Fibroblast of gingiva (primary cell): Measurements from ENCODE around the gene RALGDS.
"Not testable (repeated sequence)": the region's sequence is repeated elsewhere in the genome, so short reads cannot be mapped to it uniquely, and the experiment has no call there.

Experiments
- DNase-seq: peaks from one replicate; pipeline ENCODE4 v3.0.0-alpha.2; 2011; ENCODE audit warnings: low read depth

The RALGDS gene

GRCh38 chr9:133088146-133088750 lies 32.8 kb downstream of the RALGDS start:
- no peak for DNase-seq

GRCh38 chr9:133087429-133088145 lies 33.5 kb downstream of the RALGDS start:
- no peak for DNase-seq

- DNase-seq = no peak
These were observed 34.1 kb downstream of the RALGDS start for GRCh38 chr9:133086894-133087293.

- DNase-seq = not testable (repeated sequence)
These were observed 34.7 kb downstream of the RALGDS start for GRCh38 chr9:133086212-133086860.

- DNase-seq = not testable (repeated sequence)
These were observed 37.4 kb downstream of the RALGDS start for GRCh38 chr9:133083688-133084087.

GRCh38 chr9:133081957-133082644 lies 38.9 kb downstream of the RALGDS start:
- DNase-seq = not testable (repeated sequence)

- not testable (repeated sequence) for DNase-seq
These were observed 40.0 kb downstream of the RALGDS start for GRCh38 chr9:133080786-133081779.

- DNase-seq = no peak
These were observed 40.9 kb downstream of the RALGDS start for GRCh38 chr9:133080161-133080560.

GRCh38 chr9:133078486-133078885 lies 42.6 kb downstream of the RALGDS start:
- DNase-seq = no peak

- DNase-seq = no peak
These were observed 44.3 kb downstream of the RALGDS start for GRCh38 chr9:133076691-133077090.

GRCh38 chr9:133075925-133076630 lies 45.0 kb downstream of the RALGDS start:
- peak; percentile 81 for DNase-seq

- DNase-seq = peak; percentile 30
These were observed 46.9 kb downstream of the RALGDS start for GRCh38 chr9:133074111-133074651.

GRCh38 chr9:133073086-133074014 lies 47.7 kb downstream of the RALGDS start:
- DNase-seq = no peak

GRCh38 chr9:133072210-133072609 lies 48.8 kb downstream of the RALGDS start:
- not testable (repeated sequence) for DNase-seq

GRCh38 chr9:133071484-133072150 lies 49.4 kb downstream of the RALGDS start:
- DNase-seq = no peak

GRCh38 chr9:133070985-133071384 lies 50.1 kb downstream of the RALGDS start:
- DNase-seq = not testable (repeated sequence)

- DNase-seq = not testable (repeated sequence)
These were observed 50.5 kb downstream of the RALGDS start for GRCh38 chr9:133070500-133070961.

GRCh38 chr9:133068431-133068830 lies 52.6 kb downstream of the RALGDS start:
- not testable (repeated sequence) for DNase-seq
